Uterus (tissue), 2 donors: ENCODE data around the gene KMT2A.

Source experiments
- POLR2A ChIP-seq, 2 donors: fragments of 450-650 bp; IDR thresholded peaks; one replicate each; pipeline ENCODE4 v1.6.1; 2016; ENCODE audit warnings: antibody characterized with exemption in 2 of 2, mild to moderate bottlenecking in 1 of 2, moderate library complexity in 1 of 2
- TF ChIP-seq, protein P1 (sequence below), 4 experiments: fragments of 200-600 bp in 2 of 4; fragments of 450-650 bp in 2 of 4; sonication (generic) in 2 of 4; IDR thresholded peaks; one replicate each; pipeline ENCODE4 v1.5.1; 2016 to 2019; ENCODE audit warnings: antibody characterized with exemption in 4 of 4, mild to moderate bottlenecking in 2 of 4, moderate library complexity in 1 of 4

DNA sequence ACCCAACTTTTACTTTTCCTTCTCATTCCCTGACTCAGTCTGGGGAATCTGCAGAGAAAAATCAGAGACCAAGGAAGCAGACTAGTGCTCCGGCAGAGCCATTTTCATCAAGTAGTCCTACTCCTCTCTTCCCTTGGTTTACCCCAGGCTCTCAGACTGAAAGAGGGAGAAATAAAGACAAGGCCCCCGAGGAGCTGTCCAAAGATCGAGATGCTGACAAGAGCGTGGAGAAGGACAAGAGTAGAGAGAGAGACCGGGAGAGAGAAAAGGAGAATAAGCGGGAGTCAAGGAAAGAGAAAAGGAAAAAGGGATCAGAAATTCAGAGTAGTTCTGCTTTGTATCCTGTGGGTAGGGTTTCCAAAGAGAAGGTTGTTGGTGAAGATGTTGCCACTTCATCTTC is 37.2 kb downstream of the KMT2A start:
- TF ChIP-seq, protein P1, sequence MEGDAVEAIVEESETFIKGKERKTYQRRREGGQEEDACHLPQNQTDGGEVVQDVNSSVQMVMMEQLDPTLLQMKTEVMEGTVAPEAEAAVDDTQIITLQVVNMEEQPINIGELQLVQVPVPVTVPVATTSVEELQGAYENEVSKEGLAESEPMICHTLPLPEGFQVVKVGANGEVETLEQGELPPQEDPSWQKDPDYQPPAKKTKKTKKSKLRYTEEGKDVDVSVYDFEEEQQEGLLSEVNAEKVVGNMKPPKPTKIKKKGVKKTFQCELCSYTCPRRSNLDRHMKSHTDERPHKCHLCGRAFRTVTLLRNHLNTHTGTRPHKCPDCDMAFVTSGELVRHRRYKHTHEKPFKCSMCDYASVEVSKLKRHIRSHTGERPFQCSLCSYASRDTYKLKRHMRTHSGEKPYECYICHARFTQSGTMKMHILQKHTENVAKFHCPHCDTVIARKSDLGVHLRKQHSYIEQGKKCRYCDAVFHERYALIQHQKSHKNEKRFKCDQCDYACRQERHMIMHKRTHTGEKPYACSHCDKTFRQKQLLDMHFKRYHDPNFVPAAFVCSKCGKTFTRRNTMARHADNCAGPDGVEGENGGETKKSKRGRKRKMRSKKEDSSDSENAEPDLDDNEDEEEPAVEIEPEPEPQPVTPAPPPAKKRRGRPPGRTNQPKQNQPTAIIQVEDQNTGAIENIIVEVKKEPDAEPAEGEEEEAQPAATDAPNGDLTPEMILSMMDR (IDR thresholded peaks at IDR 0.05), result no peak
- TF ChIP-seq POLR2A (IDR thresholded peaks at IDR 0.05), result no peak
